HG03103 (cell line): Measurements from ENCODE around the gene RBP7.
"Not testable (repeated sequence)": the region's sequence is repeated elsewhere in the genome, so short reads cannot be mapped to it uniquely, and the experiment has no call there.

ENCODE experiments used
- ATAC-seq: cut with Tn5 transposase; IDR thresholded peaks from one replicate; pipeline ENCODE4 v1.9.1; 2021; ENCODE audit warnings: low read depth; ENCODE audit not compliant: unreplicated experiment

Gene RBP7

DNA sequence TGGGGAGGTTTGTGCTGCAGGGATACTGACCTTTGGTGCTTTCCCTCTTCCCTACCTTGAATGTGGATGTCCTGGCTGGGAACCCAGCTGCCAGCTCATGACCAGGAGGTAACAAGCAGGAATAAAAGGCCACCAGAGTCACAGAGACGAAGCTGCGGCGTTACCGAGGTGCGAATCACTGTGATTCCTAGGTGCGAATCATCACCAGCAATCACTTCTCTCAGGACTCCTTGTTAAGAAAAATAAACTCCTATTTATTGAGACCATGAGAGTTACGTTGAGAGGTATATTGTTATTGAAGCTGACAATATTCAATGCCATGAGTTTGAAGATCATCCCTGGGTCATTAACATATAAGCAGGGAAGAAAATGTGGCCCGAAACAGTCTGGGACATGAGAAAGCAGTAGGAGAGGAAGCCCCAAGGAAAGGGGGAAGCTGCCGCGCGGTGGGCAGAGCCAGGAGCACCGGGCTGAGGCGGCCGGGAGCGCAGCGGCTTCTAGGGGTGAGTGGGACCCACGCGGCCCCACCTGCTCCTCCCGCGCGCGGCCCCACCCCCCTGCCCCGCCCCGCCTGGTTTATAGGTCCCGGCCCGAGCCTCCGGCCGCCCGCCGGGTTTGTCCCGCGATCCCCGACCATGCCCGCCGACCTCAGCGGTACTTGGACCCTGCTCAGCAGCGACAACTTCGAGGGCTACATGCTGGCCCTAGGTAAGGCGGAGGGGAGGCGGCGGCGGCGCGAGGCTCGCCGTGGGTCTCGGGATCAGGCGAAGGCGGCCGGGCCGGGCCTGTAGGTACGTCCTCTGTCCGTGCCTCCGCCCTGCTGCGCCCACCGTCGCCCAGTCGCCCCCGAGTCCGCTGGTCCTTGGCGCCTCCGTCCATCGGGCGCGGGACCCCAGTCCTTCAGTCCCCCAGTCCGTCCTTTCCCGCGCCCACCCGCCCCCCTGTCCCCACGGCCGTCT lies at the start of gene RBP7:
TSS of gene RBP7 (plus strand) at position 605 of the 959 bp plus-strand sequence. CDS start at position 636, 31 bp downstream.
- no peak for ATAC-seq

DNA sequence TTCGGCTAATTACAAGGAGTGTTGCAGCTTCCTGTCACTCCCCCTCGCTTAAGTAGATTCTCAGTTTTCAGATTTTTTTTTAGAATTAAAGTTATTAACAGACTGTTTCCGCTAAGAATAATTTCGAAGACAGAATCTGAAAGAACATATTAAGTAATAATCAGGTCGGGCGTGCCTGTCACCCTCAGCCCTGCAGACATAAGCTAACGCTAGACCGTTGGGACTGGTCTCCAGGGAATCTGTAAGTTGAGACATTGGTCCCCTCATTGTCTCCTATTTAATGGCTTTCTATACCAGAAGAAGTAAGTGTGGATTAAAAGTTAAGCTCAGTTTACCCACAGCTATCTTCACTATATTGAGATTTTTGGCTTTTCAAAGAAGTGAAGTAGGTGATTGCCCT lies 39.3 kb upstream of the RBP7 start:
- ATAC-seq = no peak

DNA sequence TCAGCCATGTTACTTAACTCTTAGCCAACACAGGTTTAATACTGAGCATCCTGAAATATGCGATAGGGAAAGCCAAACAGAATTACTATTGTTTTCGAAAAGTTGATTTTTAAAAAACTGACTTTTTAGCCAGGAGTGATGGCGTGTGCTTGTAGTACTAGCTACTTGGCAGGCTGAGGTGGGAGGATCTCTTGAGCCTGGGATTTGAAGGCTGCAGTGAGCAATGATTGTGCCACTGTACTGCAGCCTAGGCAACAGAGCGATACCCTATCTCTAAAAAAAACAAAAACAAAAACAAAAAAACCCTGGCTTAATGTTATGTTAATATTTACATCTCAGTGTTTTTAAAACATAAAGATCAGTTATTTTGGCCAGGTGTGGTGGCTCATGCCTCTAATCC lies 37.0 kb upstream of the RBP7 start:
- no peak for ATAC-seq

GRCh38 chr1:9960706-9961562 lies 36.1 kb upstream of the RBP7 start:
- no peak for ATAC-seq

DNA sequence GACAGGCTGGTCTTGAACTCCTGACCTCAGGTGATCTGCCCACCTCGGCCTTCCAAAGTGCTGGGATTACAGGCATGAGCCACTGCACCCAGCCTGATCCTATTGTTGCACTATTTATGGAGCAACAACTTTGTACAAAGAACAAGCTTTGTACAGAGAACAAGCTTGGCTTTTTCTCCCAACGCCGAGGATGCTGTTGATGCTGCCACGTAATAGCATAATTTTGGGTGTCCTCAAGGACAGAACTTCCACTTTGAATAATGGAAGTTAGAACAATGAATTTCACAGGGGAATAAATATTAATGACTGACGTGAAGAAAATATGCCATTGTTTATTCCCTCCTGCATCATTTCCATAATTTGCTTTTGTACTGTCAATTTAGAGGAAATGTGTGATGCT lies 12.8 kb upstream of the RBP7 start:
- ATAC-seq = no peak

DNA sequence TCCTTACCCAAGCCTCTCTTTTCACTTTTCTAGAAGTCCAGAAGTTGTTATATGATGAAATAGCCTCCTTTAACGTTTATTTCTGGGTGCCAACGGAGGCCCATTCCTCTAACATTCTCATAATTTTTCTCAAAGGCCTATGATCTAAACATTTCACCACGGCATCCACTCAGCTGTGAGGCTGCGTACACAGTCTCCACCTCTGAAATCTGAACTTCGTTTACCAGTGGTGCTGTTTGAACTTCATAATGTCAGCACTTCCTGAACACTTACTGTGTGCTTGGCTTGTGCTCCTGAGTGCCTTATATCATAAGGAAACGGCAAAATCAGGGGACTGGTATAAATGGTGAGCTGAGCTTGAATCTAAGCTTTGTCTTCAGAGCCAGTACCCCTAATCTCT lies 12.0 kb upstream of the RBP7 start:
- ATAC-seq = no peak

DNA sequence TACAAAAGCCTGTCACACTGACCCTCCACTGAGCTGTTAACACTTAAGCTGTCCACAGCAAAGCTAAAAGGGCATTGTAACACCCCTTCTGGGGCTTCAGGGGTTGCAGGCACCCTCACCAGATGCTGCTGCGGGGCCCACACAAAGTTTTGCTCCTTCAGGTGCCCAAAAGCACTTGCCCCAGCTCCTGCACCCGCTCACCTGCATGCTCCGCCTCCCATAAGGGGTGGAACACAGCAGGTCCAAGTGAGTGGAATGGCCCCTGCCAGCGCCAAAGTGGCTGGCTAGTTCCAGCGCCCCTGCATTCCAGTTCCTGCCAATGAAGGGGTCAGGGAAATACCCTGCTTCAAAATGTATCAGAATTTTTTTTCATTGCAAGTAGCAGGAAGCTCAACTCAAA lies 7.3 kb upstream of the RBP7 start:
- ATAC-seq = no peak

GRCh38 chr1:9990944-9991343 lies 6.1 kb upstream of the RBP7 start:
- ATAC-seq = no peak

DNA sequence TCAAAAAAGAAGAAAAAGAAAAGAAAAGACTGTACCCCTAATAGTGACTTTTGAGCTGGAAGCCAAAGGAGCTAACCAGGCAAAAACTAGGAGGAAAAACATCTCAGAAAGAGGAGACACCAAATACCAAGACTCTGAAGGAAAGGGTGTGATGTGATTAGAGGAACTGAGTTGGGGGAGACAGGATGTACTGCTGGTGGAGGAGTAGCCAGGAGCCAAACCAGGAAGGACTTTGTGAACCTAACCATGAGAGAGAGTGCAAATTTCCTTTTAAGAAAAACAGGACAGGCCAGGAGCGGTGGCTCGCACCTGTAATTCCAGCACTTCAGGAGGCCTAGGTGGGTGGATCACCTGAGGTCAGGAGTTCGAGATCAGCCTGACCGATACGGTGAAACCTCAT lies 4.1 kb upstream of the RBP7 start:
- no peak for ATAC-seq

DNA sequence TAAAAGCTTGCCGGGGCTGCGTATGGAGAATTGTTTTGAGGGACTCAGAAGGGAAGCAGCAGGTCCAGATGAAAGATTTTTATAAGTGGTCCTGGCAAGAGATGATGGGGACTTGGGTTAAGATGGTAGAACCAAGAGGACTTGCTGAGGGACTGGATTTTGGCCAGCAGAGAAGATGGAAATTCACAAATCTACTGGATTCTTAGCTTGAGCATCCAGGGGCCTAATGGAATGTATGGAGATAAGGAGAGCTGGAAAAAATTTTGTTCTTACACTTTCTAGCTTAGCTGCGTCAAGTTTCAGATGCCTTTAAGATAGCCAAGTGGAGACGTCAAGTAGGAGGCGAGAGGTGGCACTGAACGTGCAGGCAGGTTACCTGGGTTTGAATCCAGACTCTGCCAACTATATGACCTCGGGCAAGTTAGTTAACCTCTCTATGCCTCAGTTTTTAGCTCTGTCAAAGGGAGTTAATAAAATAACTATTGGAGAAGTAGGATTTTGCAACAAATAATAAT lies 3.4 kb upstream of the RBP7 start:
- no peak for ATAC-seq

DNA sequence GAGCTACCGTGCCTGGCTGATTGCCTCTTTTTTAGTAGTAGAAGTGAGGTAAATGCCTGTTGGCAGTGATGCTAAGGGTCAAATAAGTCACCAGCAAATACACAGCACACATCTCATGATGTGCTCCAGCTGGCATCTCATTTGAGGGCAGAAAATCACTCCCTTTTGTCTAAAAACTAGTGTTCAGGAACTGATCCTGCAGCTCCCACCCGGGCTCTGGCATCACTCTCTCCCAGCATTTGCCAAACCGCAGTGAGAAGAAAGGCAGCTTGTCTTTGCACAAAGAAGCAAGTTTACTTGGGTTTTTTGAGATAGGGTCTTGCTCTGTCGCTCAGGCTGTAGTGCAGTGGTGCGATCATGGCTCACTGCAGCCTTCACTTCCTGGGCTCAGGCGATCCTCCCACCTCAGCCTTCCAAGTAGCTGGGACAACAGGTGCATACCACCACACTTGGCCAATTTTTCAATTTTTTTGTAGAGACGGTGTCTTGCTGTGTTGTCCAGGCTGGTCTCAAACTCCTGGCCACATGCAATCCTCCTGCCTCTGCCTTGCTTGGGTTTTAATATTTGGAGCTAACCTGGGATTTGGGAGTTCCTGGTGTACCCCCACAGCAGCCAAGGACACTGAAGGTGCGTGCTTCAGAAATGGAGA lies 4.1 kb downstream of the RBP7 start:
- ATAC-seq = no peak

- ATAC-seq = not testable (repeated sequence)
Measured at GRCh38 chr1:10005248-10005647, 8.2 kb downstream of the RBP7 start.

DNA sequence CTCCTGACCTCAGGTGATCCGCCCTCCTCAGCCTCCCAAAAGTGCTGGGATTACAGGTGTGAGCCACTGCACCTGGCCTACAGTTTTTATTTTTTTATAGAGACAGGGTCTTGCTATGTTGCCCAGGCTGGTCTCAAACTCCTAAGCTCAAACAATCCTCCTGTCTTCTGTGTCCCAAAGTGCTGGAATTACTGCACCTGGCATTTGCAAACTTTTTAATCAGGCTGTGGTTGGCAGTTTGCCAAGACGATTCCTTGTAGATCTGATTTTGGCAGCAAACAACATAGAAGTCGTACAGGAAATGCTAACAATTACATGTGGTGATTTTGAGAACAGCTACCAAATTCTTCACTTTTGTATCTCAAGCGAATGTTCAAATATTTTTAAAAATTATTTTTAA lies 10.1 kb downstream of the RBP7 start:
- no peak for ATAC-seq

- ATAC-seq = no peak
Measured at GRCh38 chr1:10014016-10014415, 17.0 kb downstream of the RBP7 start.

DNA sequence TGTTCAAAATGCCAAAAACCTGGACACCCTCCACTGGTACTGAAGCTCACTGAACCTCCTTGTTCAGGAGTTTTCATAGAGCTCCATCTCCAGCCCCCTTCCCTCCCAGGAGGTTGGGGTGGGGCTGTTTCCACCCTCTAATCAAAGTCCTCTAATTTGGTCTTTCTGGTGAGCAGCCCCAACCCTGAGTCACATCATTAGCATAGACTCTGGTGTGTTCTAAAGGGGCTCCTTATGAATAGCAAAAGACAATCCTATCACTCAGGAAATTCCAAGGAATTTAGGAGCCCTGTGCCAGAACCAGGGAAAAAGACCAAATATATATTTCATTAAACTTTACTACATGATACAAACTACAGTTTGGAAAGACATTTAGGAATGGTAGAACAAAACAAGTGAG lies 22.5 kb downstream of the RBP7 start:
- ATAC-seq = no peak

DNA sequence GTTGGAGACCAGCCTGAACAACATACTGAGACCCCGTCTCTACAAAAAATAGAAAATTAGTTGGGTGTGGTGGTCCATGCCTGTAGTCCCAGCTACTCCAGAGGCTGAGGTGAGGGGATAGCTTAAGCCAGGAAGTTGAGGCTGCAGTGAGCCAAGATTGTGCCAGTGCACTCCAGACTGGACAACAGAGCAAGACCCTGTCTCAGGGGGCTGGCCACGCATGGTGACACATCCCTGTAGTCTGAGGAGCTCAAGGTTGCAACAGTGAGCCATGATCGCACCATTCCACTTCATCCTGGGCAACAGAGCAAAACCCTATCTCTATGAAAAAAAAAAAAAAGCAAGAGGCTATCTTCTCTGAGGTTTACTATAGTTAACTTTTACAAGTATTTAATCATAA lies 23.1 kb downstream of the RBP7 start:
- no peak for ATAC-seq

GRCh38 chr1:10020678-10021077 lies 23.6 kb downstream of the RBP7 start:
- not testable (repeated sequence) for ATAC-seq

GRCh38 chr1:10021992-10022391 lies 25.0 kb downstream of the RBP7 start:
- ATAC-seq = not testable (repeated sequence)

DNA sequence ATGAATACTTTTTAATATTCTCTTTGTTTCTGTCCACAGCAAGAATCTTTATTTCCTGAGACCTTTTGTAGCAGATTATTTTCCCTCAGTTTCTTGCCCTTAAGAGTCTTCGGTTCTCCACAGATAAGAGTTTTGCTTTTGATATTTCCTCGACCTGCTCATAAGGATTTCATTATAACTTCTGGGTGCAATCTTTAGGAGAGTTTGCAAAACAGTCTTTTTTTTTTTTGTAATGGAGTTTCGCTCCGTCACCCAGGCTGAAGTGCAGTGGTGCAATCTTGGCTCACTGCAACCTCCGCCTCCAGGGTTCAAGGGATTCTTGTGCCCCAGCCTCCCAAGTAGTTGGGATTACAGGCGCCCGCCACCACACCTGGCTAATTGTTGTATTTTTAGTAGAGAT lies 25.6 kb downstream of the RBP7 start:
- no peak for ATAC-seq

GRCh38 chr1:10025354-10025753 lies 28.3 kb downstream of the RBP7 start:
- ATAC-seq = no peak

DNA sequence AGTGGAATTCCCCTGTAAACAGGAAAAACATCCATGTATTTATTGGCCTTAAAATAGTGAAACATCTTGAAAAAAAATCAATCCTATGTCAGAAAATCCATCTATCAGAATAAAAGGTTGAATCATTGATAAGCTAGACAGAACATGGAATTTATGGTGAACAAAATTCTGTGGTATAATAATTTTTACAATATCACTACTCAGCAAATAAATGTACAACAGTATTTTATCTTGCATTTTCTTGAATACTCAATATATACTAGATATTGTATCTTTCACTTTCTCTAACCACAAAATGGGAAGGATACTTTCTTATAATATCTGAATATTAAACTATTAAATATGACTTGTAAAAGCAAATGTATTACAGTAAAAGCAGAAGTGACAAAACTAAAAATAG lies 30.0 kb downstream of the RBP7 start:
- no peak for ATAC-seq
